ENCODE measurements around the gene AK3. TPM values are rescaled to one million over a fixed set of nuclear protein-coding genes. Genes with fewer than 3 reads are reported as not detected.
A peak's percentile ranks its signal among the peaks of the same experiment; 100 is the strongest.

AK3 gene
- total and polyA plus RNA-seq, 2 experiments from 2014 or later, result 62.8 to 80.4 TPM

GRCh38 chr9:4774209-4774608 lies 33.2 kb upstream of the AK3 start:
- Histone ChIP-seq H3K9me3 (ENCODE audit: low read depth) (no peaks in the 10 kb centered on the region), H4K20me1 (ENCODE audit: insufficient read depth) (no peaks in the 10 kb centered on the region), H3K27me3 (replicated peaks; ENCODE audit: insufficient read depth) (no peaks in the 10 kb centered on the region), H3K4me1 (ENCODE audit: insufficient read depth) (no peaks in the 10 kb centered on the region), H3K4me2 (ENCODE audit: unreplicated experiment) (no peak overlapping the region), H3K79me2 (ENCODE audit: insufficient read depth) (no peaks in the 10 kb centered on the region), H3F3A (ENCODE audit: insufficient read depth) (no peaks in the 10 kb centered on the region), H2AFZ (no peak overlapping the region), H3K36me3 (ENCODE audit: low read depth) (no peaks in the 10 kb centered on the region), H3K9ac (no peak overlapping the region), H3K4me3 (no peak overlapping the region), H3K9me2 (ENCODE audit: insufficient read depth) (no peaks in the 10 kb centered on the region), H3K27ac (no peak overlapping the region)
- peak; percentile 71 for DNase-seq
- 0 to 3% methylated on average over 1 of the region's 1 CpG for WGBS, 2 experiments (ENCODE audit: low coverage in 1 of 2, low lambda C conversion rate in 2 of 2, missing lambda C conversion rate in 2 of 2)
- TF ChIP-seq EZH2phosphoT487 (IDR thresholded peaks at IDR 0.05; ENCODE audit: insufficient read depth, low read depth) (no peak), EZH2 (IDR thresholded peaks at IDR 0.05; ENCODE audit: insufficient read depth, poor library complexity, severe bottlenecking) (no peak)
- in situ Hi-C loops (cut with MboI), result no loop called here

GRCh38 chr9:4771788-4772187 lies 30.8 kb upstream of the AK3 start:
- no peaks in the 10 kb centered on the region for H3K36me3 ChIP-seq (ENCODE audit: low read depth)
- H3K27ac ChIP-seq, result no peak overlapping the region
- DNase-seq, result no peak
- H3K4me2 ChIP-seq (ENCODE audit: unreplicated experiment), result no peak overlapping the region
- H3K9ac ChIP-seq, result no peak overlapping the region
- in situ Hi-C loops (cut with MboI), result no loop called here
- TF ChIP-seq EZH2 (IDR thresholded peaks at IDR 0.05; ENCODE audit: insufficient read depth, poor library complexity, severe bottlenecking), result no peak
- TF ChIP-seq EZH2phosphoT487 (IDR thresholded peaks at IDR 0.05; ENCODE audit: insufficient read depth, low read depth), result no peak
- no peak overlapping the region for H2AFZ ChIP-seq
- H3K27me3 ChIP-seq (replicated peaks; ENCODE audit: insufficient read depth), result no peaks in the 10 kb centered on the region
- H3K9me2 ChIP-seq (ENCODE audit: insufficient read depth), result no peaks in the 10 kb centered on the region
- no peaks in the 10 kb centered on the region for H3F3A ChIP-seq (ENCODE audit: insufficient read depth)
- no peaks in the 10 kb centered on the region for H4K20me1 ChIP-seq (ENCODE audit: insufficient read depth)
- WGBS, 2 experiments (ENCODE audit: low coverage in 1 of 2, low lambda C conversion rate in 2 of 2, missing lambda C conversion rate in 2 of 2), result 84 to 100% methylated on average over 1 of the region's 1 CpG
- no peaks in the 10 kb centered on the region for H3K4me1 ChIP-seq (ENCODE audit: insufficient read depth)
- H3K9me3 ChIP-seq (ENCODE audit: low read depth), result no peaks in the 10 kb centered on the region
- no peaks in the 10 kb centered on the region for H3K79me2 ChIP-seq (ENCODE audit: insufficient read depth)
- H3K4me3 ChIP-seq, result no peak overlapping the region

- no peaks in the 10 kb centered on the region for H4K20me1 ChIP-seq (ENCODE audit: insufficient read depth)
Observed at GRCh38 chr9:4769321-4770080, 28.5 kb upstream of the AK3 start.

GRCh38 chr9:4768681-4769080 lies 27.7 kb upstream of the AK3 start:
- no peak overlapping the region for H3K27ac ChIP-seq
- H3K36me3 ChIP-seq (ENCODE audit: low read depth), result no peaks in the 10 kb centered on the region
- H3K4me3 ChIP-seq, result no peak overlapping the region
- no peak for TF ChIP-seq EZH2phosphoT487 (IDR thresholded peaks at IDR 0.05; ENCODE audit: insufficient read depth, low read depth)
- no peak for TF ChIP-seq EZH2 (IDR thresholded peaks at IDR 0.05; ENCODE audit: insufficient read depth, poor library complexity, severe bottlenecking)
- no peaks in the 10 kb centered on the region for H3K9me3 ChIP-seq (ENCODE audit: low read depth)
- no peak overlapping the region for H3K9ac ChIP-seq
- no peak overlapping the region for H3K4me2 ChIP-seq (ENCODE audit: unreplicated experiment)
- no peaks in the 10 kb centered on the region for H3K79me2 ChIP-seq (ENCODE audit: insufficient read depth)
- H3F3A ChIP-seq (ENCODE audit: insufficient read depth), result no peaks in the 10 kb centered on the region
- H4K20me1 ChIP-seq (ENCODE audit: insufficient read depth), result no peaks in the 10 kb centered on the region
- H3K4me1 ChIP-seq (ENCODE audit: insufficient read depth), result no peaks in the 10 kb centered on the region
- in situ Hi-C loops (cut with MboI), result loop anchor here (10.0 kb wide), 2 partner anchors 226 to 826 kb away; no protein-coding TSS in a partner anchor
- DNase-seq, result no peak
- H3K9me2 ChIP-seq (ENCODE audit: insufficient read depth), result no peaks in the 10 kb centered on the region
- H3K27me3 ChIP-seq (replicated peaks; ENCODE audit: insufficient read depth), result no peaks in the 10 kb centered on the region
- peak overlapping the region; percentile 61; the same call in 1 of the 2 replicates for H2AFZ ChIP-seq

More at GRCh38 chr9:4769321-4770080, 28.5 kb upstream of the AK3 start:
- Histone ChIP-seq H3K9ac (no peak overlapping the region), H3K4me3 (no peak overlapping the region), H3K79me2 (ENCODE audit: insufficient read depth) (no peaks in the 10 kb centered on the region), H3K27me3 (replicated peaks; ENCODE audit: insufficient read depth) (no peaks in the 10 kb centered on the region), H3K27ac (no peak overlapping the region), H2AFZ (peak overlapping the region; percentile 61), H3K9me2 (ENCODE audit: insufficient read depth) (no peaks in the 10 kb centered on the region), H3K36me3 (ENCODE audit: low read depth) (no peaks in the 10 kb centered on the region), H3K4me2 (ENCODE audit: unreplicated experiment) (no peak overlapping the region), H3K9me3 (ENCODE audit: low read depth) (no peaks in the 10 kb centered on the region), H3F3A (ENCODE audit: insufficient read depth) (no peaks in the 10 kb centered on the region), H3K4me1 (ENCODE audit: insufficient read depth) (no peaks in the 10 kb centered on the region)
- in situ Hi-C loops (cut with MboI), result loop anchor here (10.0 kb wide), 2 partner anchors 225 to 825 kb away; no protein-coding TSS in a partner anchor
- DNase-seq, result peak; percentile 79
- no peak for TF ChIP-seq EZH2 (IDR thresholded peaks at IDR 0.05; ENCODE audit: insufficient read depth, poor library complexity, severe bottlenecking)
- no peak for TF ChIP-seq EZH2phosphoT487 (IDR thresholded peaks at IDR 0.05; ENCODE audit: insufficient read depth, low read depth)
- 48 to 61% methylated on average over 7 of the region's 7 CpGs for WGBS, 2 experiments (ENCODE audit: low coverage in 1 of 2, low lambda C conversion rate in 2 of 2, missing lambda C conversion rate in 2 of 2)
